Lung (tissue), 12 donors: ENCODE results near the gene FCAMR. TPM values are rescaled to one million over a fixed set of nuclear protein-coding genes. Genes with fewer than 3 reads are reported as not detected.
A peak's percentile ranks its signal among the peaks of the same experiment; 100 is the strongest.

Source experiments
- ATAC-seq: fragments of 200-7000 bp; cut with Tn5 transposase; one replicate; pipeline ENCODE4 v1.9.1; 2020; ENCODE audit warnings: moderate number of reproducible peaks; ENCODE audit not compliant: insufficient read depth, low FRiP score
- DNase-seq, 3 donors: peaks; one replicate each; pipeline ENCODE4 v3.0.0-alpha.2; 2013 to 2017
- H3K27ac ChIP-seq, 2 donors: one replicate each; pipeline ENCODE4 v1.5.1; 2013; ENCODE audit warnings: mild to moderate bottlenecking in 2 of 2, moderate library complexity in 2 of 2, control low read depth in 1 of 2, inconsistent platforms in 1 of 2, low read depth in 1 of 2, low read length in 1 of 2
- H3K27me3 ChIP-seq, 3 donors: one replicate each; pipeline ENCODE4 v1.5.1; 2013; ENCODE audit warnings: low read length in 2 of 3; ENCODE audit not compliant: control insufficient read depth in 3 of 3, insufficient read depth in 3 of 3
- H3K36me3 ChIP-seq, 4 donors: one replicate each; pipeline ENCODE4 v1.5.1; 2013; ENCODE audit warnings: low read length in 4 of 4, mild to moderate bottlenecking in 1 of 4, moderate library complexity in 1 of 4; ENCODE audit not compliant: control insufficient read depth in 4 of 4, insufficient read depth in 4 of 4
- H3K4me1 ChIP-seq, 5 donors: one replicate each; pipeline ENCODE4 v1.5.1; 2013; ENCODE audit warnings: low read length in 5 of 5, mild to moderate bottlenecking in 2 of 5, moderate library complexity in 1 of 5; ENCODE audit not compliant: control insufficient read depth in 5 of 5, insufficient read depth in 5 of 5
- H3K4me3 ChIP-seq: one replicate; pipeline ENCODE4 v1.5.1; 2013; ENCODE audit warnings: mild to moderate bottlenecking, control low read depth, moderate library complexity
- H3K9ac ChIP-seq, 2 donors: one replicate each; pipeline ENCODE4 v1.5.1; 2013; ENCODE audit warnings: low read length in 2 of 2, control low read depth in 1 of 2; ENCODE audit not compliant: insufficient read depth in 1 of 2
- H3K9me3 ChIP-seq, 4 donors: one replicate each; pipeline ENCODE4 v1.5.1; 2013; ENCODE audit warnings: low read length in 3 of 4, mild to moderate bottlenecking in 1 of 4, moderate library complexity in 1 of 4; ENCODE audit not compliant: control insufficient read depth in 4 of 4, insufficient read depth in 3 of 4
- WGBS, 2 donors: extraction: QIAGEN DNeasy Blood & Tissue Kit; methylation state at CpG; one replicate each; pipeline ENCODE4 v1.1.7; 2013; 5-methylcytosine and 5-hydroxymethylcytosine counted together
- polyA plus RNA-seq, 2 donors: library from polyadenylated mRNA; stranded (reverse); fragments of 200-250 nt; gene quantifications; one replicate each; pipeline ENCODE4 v1.2.1, GENCODE V29; 2013
- total RNA-seq, 2 donors: library from RNA; depleted of rRNA in 1 of 2; stranded (reverse); fragments of >200 nt in 1 of 2; gene quantifications; one replicate each; pipeline ENCODE4 v1.2.1, GENCODE V29; 2014 to 2021
- TF ChIP-seq, protein P1 (sequence below): IDR thresholded peaks from 2 replicates; pipeline ENCODE4 v1.5.1; 2012; ENCODE audit warnings: mild to moderate bottlenecking; ENCODE audit errors: control extremely low read depth, extremely low read depth
- donor health status: control.
- donor health status: control.
- donor health status: Bipolar disorder and iron deficiency.
- donor health status: healthy.
- donor health status: DM: yes; HTN: yes; CAD: no.

FCAMR gene
- total and polyA plus RNA-seq, 4 donors: 0.18 to 0.40 TPM; not detected in 2

DNA sequence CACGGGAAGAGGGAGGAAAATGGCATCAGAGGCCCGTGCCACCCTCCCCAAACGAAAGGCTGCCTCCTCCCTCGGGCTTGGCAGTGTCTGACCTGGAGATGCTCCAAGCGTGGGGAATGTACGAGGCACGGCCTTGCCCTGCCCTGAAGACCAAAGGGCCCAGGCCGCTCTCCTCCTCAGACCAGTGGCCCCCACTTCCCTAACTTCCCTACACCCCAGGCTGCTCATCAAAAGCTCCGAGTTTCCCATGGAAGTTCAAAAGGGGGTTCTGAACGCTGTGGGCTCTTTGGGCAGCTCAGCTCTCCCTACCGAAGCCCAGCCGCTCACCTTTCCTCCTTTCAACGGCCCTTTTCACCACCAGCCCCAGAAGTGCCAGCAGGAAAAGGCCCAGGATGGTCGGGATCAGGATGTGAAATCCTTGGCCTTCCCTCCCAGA is 60.4 kb downstream of the FCAMR start:
- peak overlapping the region; percentile 27 for H3K4me3 ChIP-seq
- no peak overlapping the region for H3K9ac ChIP-seq
- 25 to 32% methylated on average over 14 of the region's 14 CpGs for WGBS, 2 donors
- peaks cover 0 to 9% (median 4%) of the 10 kb centered on the region in 5 donors for H3K4me1 ChIP-seq
- peaks cover 0 to 23% (median 11%) of the 10 kb centered on the region in 3 donors for H3K27me3 ChIP-seq
- ATAC-seq: peak; percentile 5
- H3K36me3 ChIP-seq: no peaks in the 10 kb centered on the region
- TF ChIP-seq, protein P1, sequence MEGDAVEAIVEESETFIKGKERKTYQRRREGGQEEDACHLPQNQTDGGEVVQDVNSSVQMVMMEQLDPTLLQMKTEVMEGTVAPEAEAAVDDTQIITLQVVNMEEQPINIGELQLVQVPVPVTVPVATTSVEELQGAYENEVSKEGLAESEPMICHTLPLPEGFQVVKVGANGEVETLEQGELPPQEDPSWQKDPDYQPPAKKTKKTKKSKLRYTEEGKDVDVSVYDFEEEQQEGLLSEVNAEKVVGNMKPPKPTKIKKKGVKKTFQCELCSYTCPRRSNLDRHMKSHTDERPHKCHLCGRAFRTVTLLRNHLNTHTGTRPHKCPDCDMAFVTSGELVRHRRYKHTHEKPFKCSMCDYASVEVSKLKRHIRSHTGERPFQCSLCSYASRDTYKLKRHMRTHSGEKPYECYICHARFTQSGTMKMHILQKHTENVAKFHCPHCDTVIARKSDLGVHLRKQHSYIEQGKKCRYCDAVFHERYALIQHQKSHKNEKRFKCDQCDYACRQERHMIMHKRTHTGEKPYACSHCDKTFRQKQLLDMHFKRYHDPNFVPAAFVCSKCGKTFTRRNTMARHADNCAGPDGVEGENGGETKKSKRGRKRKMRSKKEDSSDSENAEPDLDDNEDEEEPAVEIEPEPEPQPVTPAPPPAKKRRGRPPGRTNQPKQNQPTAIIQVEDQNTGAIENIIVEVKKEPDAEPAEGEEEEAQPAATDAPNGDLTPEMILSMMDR: no peak
- H3K9me3 ChIP-seq: no peaks in the 10 kb centered on the region
- no peak for DNase-seq
- H3K27ac ChIP-seq: peak overlapping the region in 1 of 2 donors; percentile 57

DNA sequence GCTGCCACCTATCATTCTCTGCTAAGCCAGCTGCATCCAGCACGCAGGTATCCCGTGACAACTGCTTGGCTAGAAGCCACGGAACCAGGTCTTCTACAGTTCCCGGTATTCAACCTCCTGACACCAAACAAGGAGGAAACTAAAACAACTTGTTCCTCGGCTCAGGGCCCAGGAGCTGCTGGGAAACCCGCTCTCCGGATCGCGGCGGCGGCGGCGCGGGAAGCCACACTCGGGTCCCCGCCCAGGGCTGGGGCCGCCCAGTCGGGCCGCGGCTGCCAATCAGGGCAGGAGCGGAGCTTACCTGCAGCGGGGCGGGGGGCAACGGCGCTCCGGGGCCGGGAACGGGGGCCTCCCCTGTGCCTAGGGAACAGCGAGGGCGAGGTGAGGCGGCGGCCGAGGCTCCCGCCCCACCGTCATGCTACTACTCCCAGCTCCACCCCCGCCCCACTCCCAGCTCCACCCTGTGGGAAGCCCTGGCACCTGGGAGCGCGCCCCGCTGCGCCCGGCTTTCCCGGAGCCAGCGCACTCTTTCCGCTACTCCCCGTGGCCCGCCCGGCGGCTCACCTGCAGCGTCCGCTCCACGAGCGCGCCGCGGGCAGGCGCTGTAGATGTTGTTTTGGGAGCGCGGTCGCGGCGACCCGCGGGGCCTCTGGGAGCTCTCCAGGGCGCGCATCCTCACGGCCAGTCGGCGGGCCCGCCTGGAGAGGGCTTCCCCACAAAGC is 60.9 kb downstream of the FCAMR start:
- H3K9ac ChIP-seq: no peak overlapping the region
- peak overlapping the region in 1 of 2 donors; percentile 57 for H3K27ac ChIP-seq
- peaks cover 0 to 23% (median 11%) of the 10 kb centered on the region in 3 donors for H3K27me3 ChIP-seq
- no peaks in the 10 kb centered on the region for H3K36me3 ChIP-seq
- peak overlapping the region; percentile 27 for H3K4me3 ChIP-seq
- TF ChIP-seq, protein P1: no peak
- H3K4me1 ChIP-seq: peaks cover 0 to 9% (median 4%) of the 10 kb centered on the region in 5 donors
- ATAC-seq: peak; percentile 84
- WGBS, 2 donors: 1 to 3% methylated on average over 56 to 69 of the region's 69 CpGs
- DNase-seq: peak; percentile 55 to 85 (median 76)
- H3K9me3 ChIP-seq: no peaks in the 10 kb centered on the region

DNA sequence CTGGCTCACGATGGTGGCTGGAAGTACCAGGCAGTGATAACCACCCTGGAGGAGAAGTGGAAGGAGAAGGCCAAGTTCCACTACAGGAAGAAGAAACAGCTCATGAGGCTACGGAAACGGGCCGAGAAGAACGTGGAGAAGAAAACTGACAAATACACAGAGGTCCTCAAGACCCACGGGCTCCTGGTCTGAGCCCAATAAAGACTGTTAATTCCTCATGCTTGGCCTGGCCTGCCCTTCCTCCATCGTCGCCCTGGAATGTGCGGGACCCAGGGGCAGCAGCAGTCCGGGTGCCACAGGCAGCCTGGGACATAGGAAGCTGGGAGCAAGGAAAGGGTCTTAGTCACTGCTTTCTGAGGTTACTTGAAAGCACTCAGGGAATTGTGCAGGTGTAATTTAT is 62.2 kb downstream of the FCAMR start:
- Histone ChIP-seq H3K27ac (no peak overlapping the region), H3K9ac (no peak overlapping the region), H3K4me1 (peaks cover 0 to 9% (median 4%) of the 10 kb centered on the region in 5 donors), H3K4me3 (no peak overlapping the region), H3K27me3 (peaks cover 0 to 23% (median 11%) of the 10 kb centered on the region in 3 donors), H3K9me3 (no peaks in the 10 kb centered on the region), H3K36me3 (no peaks in the 10 kb centered on the region)
- ATAC-seq: no peak
- no peak for DNase-seq
- WGBS, 2 donors: 93 to 96% methylated on average over 10 of the region's 10 CpGs
- TF ChIP-seq, protein P1: no peak

Other genes with a start within 250 kb of the FCAMR start
- under 1 TPM in 1 of 2 donors, not detected in 1; 0.12 TPM for gene IL19, start 199.7 kb downstream of the FCAMR start, total RNA-seq
- gene IL19, start 199.7 kb downstream of the FCAMR start, polyA plus RNA-seq: under 1 TPM; 0.10 to 0.68 TPM
- gene IL10, start 198.0 kb downstream of the FCAMR start, total RNA-seq: 1 to 10 TPM; 2.4 to 3.4 TPM
- gene IL10, start 198.0 kb downstream of the FCAMR start, polyA plus RNA-seq: 10 to 100 TPM in 1 of 2 donors, under 1 TPM in 1; 0.37 to 37.3 TPM
- not detected for gene IL20, start 104.8 kb downstream of the FCAMR start, total RNA-seq
- gene IL20, start 104.8 kb downstream of the FCAMR start, polyA plus RNA-seq: under 1 TPM; 0.11 to 0.12 TPM
- not detected for gene IL24, start 73.0 kb downstream of the FCAMR start, total RNA-seq
- gene IL24, start 73.0 kb downstream of the FCAMR start, polyA plus RNA-seq: 1 to 10 TPM in 1 of 2 donors, under 1 TPM in 1; 0.67 to 8.7 TPM
- 10 to 100 TPM in 1 of 2 donors, 1 to 10 TPM in 1; 8.5 to 10.5 TPM for gene FCMR, start 48.5 kb downstream of the FCAMR start, total RNA-seq
- 10 to 100 TPM in 1 of 2 donors, 1 to 10 TPM in 1; 3.6 to 13.3 TPM for gene FCMR, start 48.5 kb downstream of the FCAMR start, polyA plus RNA-seq
- 100 to 1,000 TPM; 381 to 845 TPM for gene PIGR, start 24.0 kb downstream of the FCAMR start, total RNA-seq
- gene PIGR, start 24.0 kb downstream of the FCAMR start, polyA plus RNA-seq: 100 to 1,000 TPM; 131 to 216 TPM
- 100 to 1,000 TPM; 123 to 130 TPM for gene C1orf116, start 62.3 kb upstream of the FCAMR start, total RNA-seq
- 10 to 100 TPM; 27.7 to 59.9 TPM for gene C1orf116, start 62.3 kb upstream of the FCAMR start, polyA plus RNA-seq
- gene YOD1, start 80.7 kb upstream of the FCAMR start, total RNA-seq: 10 to 100 TPM in 1 of 2 donors, 1 to 10 TPM in 1; 7.1 to 34.4 TPM
- gene YOD1, start 80.7 kb upstream of the FCAMR start, polyA plus RNA-seq: 1 to 10 TPM; 3.4 to 3.7 TPM
- gene PFKFB2, start 82.8 kb upstream of the FCAMR start, total RNA-seq: 10 to 100 TPM; 50.8 to 52.3 TPM
- gene PFKFB2, start 82.8 kb upstream of the FCAMR start, polyA plus RNA-seq: 10 to 100 TPM; 19.9 to 28.4 TPM
- 1 to 10 TPM; 4.2 to 6.5 TPM for gene C4BPB, start 118.4 kb upstream of the FCAMR start, total RNA-seq
- 1 to 10 TPM; 2.6 to 5.1 TPM for gene C4BPB, start 118.4 kb upstream of the FCAMR start, polyA plus RNA-seq
- 100 to 1,000 TPM; 158 to 203 TPM for gene C4BPA, start 133.8 kb upstream of the FCAMR start, total RNA-seq
- 100 to 1,000 TPM in 1 of 2 donors, 10 to 100 TPM in 1; 21.2 to 213 TPM for gene C4BPA, start 133.8 kb upstream of the FCAMR start, polyA plus RNA-seq